Endothelial cell of umbilical vein (primary cell): Measurements from ENCODE around the gene SERPIND1.

Experiments
- CTCF ChIP-seq, 2 donors: IDR thresholded peaks; 1 replicate in 1 of 2; 2 replicates in 1 of 2; pipeline ENCODE4 v1.5.1; 2011; ENCODE audit warnings: low read length in 2 of 2, mild to moderate bottlenecking in 2 of 2, moderate library complexity in 2 of 2, control low read depth in 1 of 2, inconsistent platforms in 1 of 2, low read depth in 1 of 2; ENCODE audit not compliant: insufficient read depth in 1 of 2; ENCODE audit errors: extremely low read depth in 1 of 2
- EZH2 ChIP-seq: IDR thresholded peaks from 2 replicates; pipeline ENCODE4 v1.6.1; 2012; ENCODE audit warnings: borderline replicate concordance, low read depth, mild to moderate bottlenecking, moderate library complexity, low read length, inconsistent platforms; ENCODE audit not compliant: severe bottlenecking
- FOS ChIP-seq: IDR thresholded peaks from 2 replicates; pipeline ENCODE4 v1.6.1; 2011; ENCODE audit warnings: mild to moderate bottlenecking, low read length, moderate library complexity, borderline replicate concordance; ENCODE audit not compliant: insufficient read depth
- POLR2A ChIP-seq: IDR thresholded peaks from 2 replicates; pipeline ENCODE4 v1.6.1; 2012; ENCODE audit warnings: low read depth, mild to moderate bottlenecking, control low read depth, low read length

DNA sequence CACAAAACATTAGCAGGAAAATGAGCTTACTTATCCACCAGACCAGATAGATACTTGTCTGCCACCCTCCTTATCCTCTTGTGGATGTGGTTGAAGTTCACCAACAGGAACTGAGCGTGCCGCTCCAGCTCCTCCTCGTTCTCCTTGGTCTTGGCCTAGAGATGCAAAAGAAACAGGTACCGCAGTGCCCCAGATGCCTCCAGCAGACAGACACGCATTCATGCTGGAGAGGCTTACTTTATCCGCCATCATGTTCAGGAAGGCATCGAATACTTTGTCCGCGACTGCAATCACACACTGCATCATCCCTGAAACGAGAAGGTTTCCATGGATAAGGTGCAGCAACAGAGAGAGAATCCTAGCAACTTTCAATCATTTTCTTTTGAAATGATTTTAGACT, 21.0 kb upstream of the SERPIND1 start:
- TF ChIP-seq CTCF (IDR thresholded peaks at IDR 0.05; ENCODE audit: extremely low read depth in 1 of 2, insufficient read depth in 1 of 2, low read depth in 1 of 2, low read length in 2 of 2) (no peak), POLR2A (no peak), FOS (no peak), EZH2 (no peak)
